ENCODE data around the gene MAP3K8. TPM values are rescaled to one million over a fixed set of nuclear protein-coding genes. Genes with fewer than 3 reads are reported as not detected.

The MAP3K8 gene
- total and polyA plus RNA-seq, 9 of the 15 experiments (the other 6 are each of a cell fraction or from before 2014, with no cell fraction given): 6.9 to 23.6 (median 13.6) TPM

- no peak for TF ChIP-seq ZNF655 (CRISPR knock-in tag; IDR thresholded peaks at IDR 0.05)
- no peak for TF ChIP-seq ATF3 (IDR thresholded peaks at IDR 0.05)
- no peak for TF ChIP-seq ATF3 (CRISPR knock-in tag; conservative IDR thresholded peaks at IDR 0.05)
- no peak for TF ChIP-seq MAFG (tag; conservative IDR thresholded peaks at IDR 0.05)
- no peak for TF ChIP-seq GATA2 (CRISPR knock-in tag; IDR thresholded peaks at IDR 0.05)
- TF ChIP-seq TCF7 (IDR thresholded peaks at IDR 0.05; ENCODE audit: borderline replicate concordance): no peak
- TF ChIP-seq ZNF274 (IDR thresholded peaks at IDR 0.05; ENCODE audit: borderline replicate concordance, low read depth, low read length): no peak
- no peak for TF ChIP-seq HDAC2 (IDR thresholded peaks at IDR 0.05)
- TF ChIP-seq KDM4B (IDR thresholded peaks at IDR 0.05; ENCODE audit: borderline replicate concordance in 2 of 2, low read depth in 1 of 2): no peak
- no peak for TF ChIP-seq TFAM (CRISPR knock-in tag; conservative IDR thresholded peaks at IDR 0.05)
- no peak for TF ChIP-seq ZNF431 (CRISPR knock-in tag; IDR thresholded peaks at IDR 0.05)
- TF ChIP-seq ZFP36 (IDR thresholded peaks at IDR 0.05; ENCODE audit: low read depth, low read length, partially characterized antibody): no peak
- TF ChIP-seq FOXM1 (IDR thresholded peaks at IDR 0.05; ENCODE audit: low read depth): no peak
- TF ChIP-seq FOXM1 (CRISPR knock-in tag; IDR thresholded peaks at IDR 0.05; ENCODE audit: low read depth): no peak; the same call in 1 of the 2 replicates
- no peak for TF ChIP-seq ZNF592 (IDR thresholded peaks at IDR 0.05)
- no peak for TF ChIP-seq FOXK1 (CRISPR knock-in tag; IDR thresholded peaks at IDR 0.05; ENCODE audit: borderline replicate concordance)
- no peak for TF ChIP-seq CREB5 (CRISPR knock-in tag; IDR thresholded peaks at IDR 0.05)
- TF ChIP-seq YBX1 (IDR thresholded peaks at IDR 0.05): no peak
- no peak for TF ChIP-seq DNMT1 (IDR thresholded peaks at IDR 0.05)
- 0 out of 2 replicates have a peak, but pooled peaks have one; percentile 60 for TF ChIP-seq SAFB (IDR thresholded peaks at IDR 0.05; ENCODE audit: borderline replicate concordance, low read depth, low read length)
- TF ChIP-seq CXXC5 (CRISPR knock-in tag; IDR thresholded peaks at IDR 0.05): no peak
Measured at GRCh38 chr10:30434273-30435072, 489 bp downstream of the MAP3K8 start (continued).
